Mesenchymal stem cell (in vitro differentiated cells and primary cell): ENCODE measurements around the gene CNTNAP2.

Experiments
- DNase-seq: peaks from one replicate; pipeline ENCODE4 v3.0.0-alpha.2; 2013
- H2AFZ ChIP-seq: one replicate; pipeline ENCODE4 v1.6.1; 2013; ENCODE audit warnings: low read depth, mild to moderate bottlenecking, control low read depth, inconsistent platforms, low read length, moderate library complexity
- H2AK5ac ChIP-seq: 2 replicates; pipeline ENCODE4 v1.6.1; 2013; ENCODE audit warnings: low read length, moderate library complexity, mild to moderate bottlenecking, inconsistent platforms; ENCODE audit not compliant: severe bottlenecking
- H2BK120ac ChIP-seq: one replicate; pipeline ENCODE4 v1.6.1; 2013; ENCODE audit warnings: low read depth, mild to moderate bottlenecking, inconsistent platforms, low read length, moderate library complexity
- H2BK12ac ChIP-seq, 2 experiments: one replicate each; pipeline ENCODE4 v1.6.1; 2013; ENCODE audit warnings: inconsistent platforms in 2 of 2, low read length in 2 of 2, mild to moderate bottlenecking in 2 of 2, moderate library complexity in 2 of 2, control low read depth in 1 of 2
- H2BK15ac ChIP-seq: one replicate; pipeline ENCODE4 v1.6.1; 2013; ENCODE audit warnings: mild to moderate bottlenecking, low read depth, inconsistent platforms; ENCODE audit not compliant: poor library complexity, severe bottlenecking
- H2BK5ac ChIP-seq: 2 replicates; pipeline ENCODE4 v1.6.1; 2013; ENCODE audit warnings: low read depth, mild to moderate bottlenecking, low read length, control low read depth, inconsistent platforms; ENCODE audit not compliant: poor library complexity, severe bottlenecking
- H3K14ac ChIP-seq, 2 experiments: one replicate each; pipeline ENCODE4 v1.6.1; 2013; ENCODE audit warnings: inconsistent platforms in 2 of 2, low read length in 2 of 2, control low read depth in 1 of 2, mild to moderate bottlenecking in 1 of 2, moderate library complexity in 1 of 2
- H3K18ac ChIP-seq, 2 experiments: one replicate each; pipeline ENCODE4 v1.6.1; 2013; ENCODE audit warnings: inconsistent platforms in 2 of 2, low read length in 2 of 2, control low read depth in 1 of 2, low read depth in 1 of 2, mild to moderate bottlenecking in 1 of 2
- H3K23ac ChIP-seq, 2 experiments: one replicate each; pipeline ENCODE4 v1.6.1; 2013; ENCODE audit warnings: inconsistent platforms in 2 of 2, low read length in 2 of 2, mild to moderate bottlenecking in 2 of 2, moderate library complexity in 2 of 2, control low read depth in 1 of 2
- H3K27ac ChIP-seq: 2 replicates; pipeline ENCODE4 v1.5.1; 2013; ENCODE audit warnings: mild to moderate bottlenecking, moderate library complexity, low read length, control low read depth, inconsistent platforms; ENCODE audit not compliant: poor library complexity, severe bottlenecking
- H3K27me3 ChIP-seq, 2 experiments: 2 replicates each; pipeline versions ENCODE4 v1.6.1 to v1.7.0; 2013; ENCODE audit warnings: low read length in 2 of 2, mild to moderate bottlenecking in 2 of 2, moderate library complexity in 2 of 2, control low read depth in 1 of 2, inconsistent platforms in 1 of 2; ENCODE audit not compliant: control insufficient read depth in 1 of 2, insufficient read depth in 1 of 2
- H3K36me3 ChIP-seq, 2 experiments: 2 replicates each; pipeline versions ENCODE4 v1.6.1 to v1.7.0; 2013; ENCODE audit warnings: low read length in 2 of 2, control low read depth in 1 of 2, inconsistent platforms in 1 of 2, low read depth in 1 of 2, mild to moderate bottlenecking in 1 of 2; ENCODE audit not compliant: insufficient read depth in 2 of 2, control insufficient read depth in 1 of 2
- H3K4ac ChIP-seq, 2 experiments: one replicate each; pipeline ENCODE4 v1.6.1; 2013; ENCODE audit warnings: inconsistent platforms in 2 of 2, low read length in 2 of 2, mild to moderate bottlenecking in 2 of 2, moderate library complexity in 2 of 2, control low read depth in 1 of 2, low read depth in 1 of 2
- H3K4me1 ChIP-seq: 2 replicates; pipeline ENCODE4 v1.6.1; 2013; ENCODE audit warnings: low read depth, low read length, control low read depth; ENCODE audit not compliant: control insufficient read depth, insufficient read depth
- H3K4me2 ChIP-seq: 2 replicates; pipeline ENCODE4 v1.6.1; 2013; ENCODE audit warnings: low read length, mild to moderate bottlenecking, inconsistent platforms; ENCODE audit not compliant: poor library complexity, severe bottlenecking
- H3K4me3 ChIP-seq, 2 experiments: 2 replicates each; pipeline versions ENCODE4 v1.5.1 to v1.7.0; 2013; ENCODE audit warnings: low read length in 2 of 2, mild to moderate bottlenecking in 2 of 2, control low read depth in 1 of 2, low read depth in 1 of 2; ENCODE audit not compliant: insufficient read depth in 1 of 2
- H3K79me1 ChIP-seq: replicated peaks from 2 replicates; pipeline ENCODE4 v1.6.1; 2013; ENCODE audit warnings: mild to moderate bottlenecking, control low read depth, low read length, inconsistent platforms; ENCODE audit not compliant: poor library complexity, severe bottlenecking
- H3K9ac ChIP-seq: 2 replicates; pipeline ENCODE4 v1.7.0; 2013; ENCODE audit warnings: mild to moderate bottlenecking, low read length, moderate library complexity
- H3K9me3 ChIP-seq: 2 replicates; pipeline ENCODE4 v1.7.0; 2013; ENCODE audit warnings: mild to moderate bottlenecking, low read length; ENCODE audit not compliant: control insufficient read depth
- H4K8ac ChIP-seq: one replicate; pipeline ENCODE4 v1.6.1; 2013; ENCODE audit warnings: inconsistent platforms, mild to moderate bottlenecking, low read length, moderate library complexity
- H4K91ac ChIP-seq: one replicate; pipeline ENCODE4 v1.6.1; 2013; ENCODE audit warnings: mild to moderate bottlenecking, low read length, inconsistent platforms
- WGBS: methylation state at CpG from one replicate; pipeline ENCODE4 v1.1.7; 2013; ENCODE audit warnings: mixed read lengths; 5-methylcytosine and 5-hydroxymethylcytosine counted together

The CNTNAP2 gene

GRCh38 chr7:148037044-148037443 is 1920.4 kb downstream of the CNTNAP2 start:
- no peak for DNase-seq
- no peak overlapping the region for H3K9ac ChIP-seq
- no peak overlapping the region for H3K4ac ChIP-seq
- no peak overlapping the region for H2AK5ac ChIP-seq
- no peak overlapping the region for H2BK5ac ChIP-seq
- no peaks in the 10 kb centered on the region for H3K79me1 ChIP-seq
- no peak overlapping the region for H4K91ac ChIP-seq
- H3K4me3 ChIP-seq, result no peak overlapping the region
- no peak overlapping the region for H3K14ac ChIP-seq
- H3K27ac ChIP-seq, result no peak overlapping the region
- H2AFZ ChIP-seq, result no peak overlapping the region
- H3K23ac ChIP-seq, result no peak overlapping the region
- no peaks in the 10 kb centered on the region for H3K27me3 ChIP-seq
- peaks cover 15% of the 10 kb centered on the region for H3K9me3 ChIP-seq
- H3K4me1 ChIP-seq, result no peaks in the 10 kb centered on the region
- H3K36me3 ChIP-seq, result no peaks in the 10 kb centered on the region
- no peak overlapping the region for H2BK12ac ChIP-seq
- H2BK120ac ChIP-seq, result no peak overlapping the region
- no CpG with 5 or more reads among the region's 2 CpGs for WGBS
- H2BK15ac ChIP-seq, result no peak overlapping the region
- no peak overlapping the region for H3K4me2 ChIP-seq
- no peak overlapping the region for H3K18ac ChIP-seq
- H4K8ac ChIP-seq, result no peak overlapping the region

GRCh38 chr7:148041156-148041555 is 1924.6 kb downstream of the CNTNAP2 start:
- no peak overlapping the region for H3K14ac ChIP-seq
- no peak overlapping the region for H2AFZ ChIP-seq
- H3K27me3 ChIP-seq, result no peaks in the 10 kb centered on the region
- H2BK12ac ChIP-seq, result no peak overlapping the region
- H3K36me3 ChIP-seq, result no peaks in the 10 kb centered on the region
- H3K9me3 ChIP-seq, result peaks cover 28% of the 10 kb centered on the region
- H2AK5ac ChIP-seq, result no peak overlapping the region
- no peak overlapping the region for H3K4ac ChIP-seq
- H4K8ac ChIP-seq, result no peak overlapping the region
- no peak overlapping the region for H2BK120ac ChIP-seq
- H3K4me2 ChIP-seq, result no peak overlapping the region
- H2BK5ac ChIP-seq, result no peak overlapping the region
- no peak overlapping the region for H3K9ac ChIP-seq
- no peaks in the 10 kb centered on the region for H3K4me1 ChIP-seq
- no peaks in the 10 kb centered on the region for H3K79me1 ChIP-seq
- H2BK15ac ChIP-seq, result no peak overlapping the region
- H3K23ac ChIP-seq, result no peak overlapping the region
- H3K4me3 ChIP-seq, result no peak overlapping the region
- WGBS, result 65% methylated on average over 2 of the region's 3 CpGs
- no peak for DNase-seq
- H4K91ac ChIP-seq, result no peak overlapping the region
- no peak overlapping the region for H3K18ac ChIP-seq
- H3K27ac ChIP-seq, result no peak overlapping the region

GRCh38 chr7:148042935-148043631 is 1926.5 kb downstream of the CNTNAP2 start:
- Histone ChIP-seq H3K18ac (no peak overlapping the region), H3K14ac (no peak overlapping the region), H2BK120ac (no peak overlapping the region), H3K36me3 (no peaks in the 10 kb centered on the region), H4K8ac (no peak overlapping the region), H4K91ac (no peak overlapping the region), H3K23ac (no peak overlapping the region), H2AFZ (no peak overlapping the region), H3K4ac (no peak overlapping the region), H2BK5ac (no peak overlapping the region), H2AK5ac (no peak overlapping the region), H3K27me3 (no peaks in the 10 kb centered on the region), H3K4me1 (no peaks in the 10 kb centered on the region), H3K4me3 (no peak overlapping the region), H2BK15ac (no peak overlapping the region), H3K9me3 (peaks cover 29% of the 10 kb centered on the region), H3K79me1 (no peaks in the 10 kb centered on the region), H3K27ac (no peak overlapping the region), H2BK12ac (no peak overlapping the region), H3K9ac (no peak overlapping the region), H3K4me2 (no peak overlapping the region)
- WGBS, result 92% methylated on average over 2 of the region's 3 CpGs
- DNase-seq, result no peak

GRCh38 chr7:148044173-148044572 is 1927.6 kb downstream of the CNTNAP2 start:
- no peak overlapping the region for H3K4me3 ChIP-seq
- H3K4me2 ChIP-seq, result no peak overlapping the region
- no peak overlapping the region for H2AFZ ChIP-seq
- H3K23ac ChIP-seq, result no peak overlapping the region
- no peak overlapping the region for H2BK15ac ChIP-seq
- no peaks in the 10 kb centered on the region for H3K36me3 ChIP-seq
- no peak overlapping the region for H3K14ac ChIP-seq
- no peak overlapping the region for H3K18ac ChIP-seq
- WGBS, result 91% methylated on average over 9 of the region's 9 CpGs
- H2BK120ac ChIP-seq, result no peak overlapping the region
- no peak overlapping the region for H2BK5ac ChIP-seq
- H3K27me3 ChIP-seq, result no peaks in the 10 kb centered on the region
- no peak overlapping the region for H2BK12ac ChIP-seq
- H3K4ac ChIP-seq, result no peak overlapping the region
- no peak overlapping the region for H4K91ac ChIP-seq
- DNase-seq, result no peak
- no peak overlapping the region for H2AK5ac ChIP-seq
- peaks cover 29% of the 10 kb centered on the region for H3K9me3 ChIP-seq
- H3K27ac ChIP-seq, result no peak overlapping the region
- no peaks in the 10 kb centered on the region for H3K4me1 ChIP-seq
- no peaks in the 10 kb centered on the region for H3K79me1 ChIP-seq
- no peak overlapping the region for H3K9ac ChIP-seq
- H4K8ac ChIP-seq, result no peak overlapping the region
